Pancreas (tissue), 10 donors: ENCODE results near the gene SLC13A2. TPM values are rescaled to one million over a fixed set of nuclear protein-coding genes. Genes with fewer than 3 reads are reported as not detected.
A peak's percentile ranks its signal among the peaks of the same experiment; 100 is the strongest.

Experiments
- ATAC-seq, 4 donors: fragments of 200-7000 bp; cut with Tn5 transposase; one replicate each; pipeline versions ENCODE4 v1.8.0 to v1.9.1; 2020; ENCODE audit warnings: mild to moderate bottlenecking in 4 of 4, moderate library complexity in 4 of 4
- DNase-seq, 6 donors: peaks; one replicate each; pipeline ENCODE4 v3.0.0-alpha.2; 2020
- FAIRE-seq: peaks from 2 replicates; lab custom pipeline; 2012; peaks lifted over from hg19 to GRCh38; lab: Jason Lieb, UNC
- H3K27ac ChIP-seq, 4 donors: fragments of 200-600 bp; sonication (generic); 1 replicate in 3 of 4; 2 replicates in 1 of 4; pipeline versions ENCODE4 v1.5.0 to v1.8.0; 2020
- H3K27me3 ChIP-seq, 4 donors: fragments of 200-600 bp; one replicate each; pipeline ENCODE4 v1.8.0; 2021
- H3K36me3 ChIP-seq, 3 donors: fragments of 200-600 bp; sonication (generic) in 1 of 3; one replicate each; pipeline versions ENCODE4 v1.5.0 to v1.8.0; 2020 to 2021
- H3K4me1 ChIP-seq, 3 donors: fragments of 200-600 bp; one replicate each; pipeline ENCODE4 v1.8.0; 2021
- H3K4me3 ChIP-seq, 4 donors: fragments of 200-600 bp; sonication (generic) in 2 of 4; one replicate each; pipeline versions ENCODE4 v1.5.0 to v1.8.0; 2020 to 2021
- H3K9me3 ChIP-seq, 4 donors: fragments of 200-600 bp; one replicate each; pipeline ENCODE4 v1.8.0; 2021
- CTCF ChIP-seq, 4 donors: fragments of 200-600 bp; sonication (generic) in 3 of 4; IDR thresholded peaks; one replicate each; pipeline versions ENCODE4 v1.5.0 to v1.8.0; 2021; ENCODE audit warnings: antibody characterized with exemption in 4 of 4
- WGBS, 2 donors: extraction: QIAGEN DNeasy Blood & Tissue Kit; methylation state at CpG; one replicate each; pipeline ENCODE4 v1.1.7; 2013; 5-methylcytosine and 5-hydroxymethylcytosine counted together
- intact Hi-C, 3 donors: fragments of 100-400 bp; cut with DNase I; formaldehyde crosslinking; loops; one replicate each; pipeline versions ENCODE4 v1.11.1 to v1.14.2; 2022
- polyA plus RNA-seq, 2 donors: library from polyadenylated mRNA; stranded (reverse); fragments of 200-250 nt; gene quantifications; one replicate each; pipeline ENCODE4 v1.2.3, GENCODE V29; 2013
- total RNA-seq, 6 donors: library from RNA; stranded (reverse); fragmentation: NEBNext Ultra II Directional in 4 of 6; extraction: Animal tissue kit (Norgen Biotek cat#: 25700) in 4 of 6; gene quantifications; one replicate each; pipeline versions ENCODE4 v1.2.1 to v1.2.4, GENCODE V29; 2021 to 2023
- donor health status: healthy with polysubstance abuse.
- donor health status: DM: no; HTN: no; CAD: no; lungs with moderate emphysema.
- donor health status: DM: no; HTN: no; CAD: no.
- donor health status: control.
- donor health status: control.
- donor health status: Bipolar disorder and iron deficiency.
- donor health status: DM: yes; HTN: yes; CAD: no.
- donor health status: DM: no; HTN: no; CAD: no.
- donor health status: DM: no; HTN: no; CAD: no.
- donor health status: DM: yes; HTN: yes; CAD: no.

Gene SLC13A2
- total and polyA plus RNA-seq, 8 donors = 0.04 to 0.42 (median 0.08) TPM; not detected in 4

- no peaks in the 10 kb centered on the region for H3K9me3 ChIP-seq
- H3K4me1 ChIP-seq = peaks cover 0 to 19% (median 2%) of the 10 kb centered on the region in 3 donors
- H3K27me3 ChIP-seq = no peaks in the 10 kb centered on the region
- no peaks in the 10 kb centered on the region for H3K36me3 ChIP-seq
- FAIRE-seq = no peak
- intact Hi-C loops = no loop called here
- no peak for ATAC-seq
- TF ChIP-seq CTCF (IDR thresholded peaks at IDR 0.05) = no peak
- DNase-seq = no peak
- no peak overlapping the region for H3K27ac ChIP-seq
- H3K4me3 ChIP-seq = no peak overlapping the region
- WGBS, 2 donors = 88 to 91% methylated on average over 2 of the region's 2 CpGs
Observed at GRCh38 chr17:28527181-28527681, 53.8 kb downstream of the SLC13A2 start.

- no peak for TF ChIP-seq CTCF (IDR thresholded peaks at IDR 0.05)
- H3K27me3 ChIP-seq = no peaks in the 10 kb centered on the region
- no peak overlapping the region for H3K4me3 ChIP-seq
- peaks cover 0 to 19% (median 2%) of the 10 kb centered on the region in 3 donors for H3K4me1 ChIP-seq
- H3K9me3 ChIP-seq = no peaks in the 10 kb centered on the region
- no peak for FAIRE-seq
- 24 to 30% methylated on average over 2 of the region's 2 CpGs for WGBS, 2 donors
- peak; percentile 23 to 72 (median 56) for DNase-seq
- H3K27ac ChIP-seq = no peak overlapping the region
- ATAC-seq = peak; percentile 62 to 79 (median 71)
- no peaks in the 10 kb centered on the region for H3K36me3 ChIP-seq
- intact Hi-C loops = no loop called here
Observed at GRCh38 chr17:28527859-28528258, 54.4 kb downstream of the SLC13A2 start.

- WGBS, 2 donors = 76 to 88% methylated on average over 9 of the region's 9 CpGs
- DNase-seq = peak in 1 of 6 donors; percentile 23
- Histone ChIP-seq H3K4me3 (no peak overlapping the region), H3K36me3 (no peaks in the 10 kb centered on the region), H3K4me1 (peaks cover 0 to 19% (median 2%) of the 10 kb centered on the region in 3 donors), H3K9me3 (no peaks in the 10 kb centered on the region), H3K27ac (no peak overlapping the region), H3K27me3 (no peaks in the 10 kb centered on the region)
- ATAC-seq = no peak
- intact Hi-C loops = no loop called here
- no peak for FAIRE-seq
- TF ChIP-seq CTCF (IDR thresholded peaks at IDR 0.05) = no peak
Observed at GRCh38 chr17:28528327-28529012, 55.0 kb downstream of the SLC13A2 start.

- Histone ChIP-seq H3K27ac (no peak overlapping the region), H3K9me3 (no peaks in the 10 kb centered on the region), H3K27me3 (no peaks in the 10 kb centered on the region), H3K36me3 (no peaks in the 10 kb centered on the region), H3K4me1 (peaks cover 0 to 19% (median 2%) of the 10 kb centered on the region in 3 donors), H3K4me3 (no peak overlapping the region)
- 83 to 92% methylated on average over 3 of the region's 3 CpGs for WGBS, 2 donors
- no peak for TF ChIP-seq CTCF (IDR thresholded peaks at IDR 0.05)
- ATAC-seq (no peak), DNase-seq (peak in 1 of 6 donors; percentile 21), FAIRE-seq (no peak)
- intact Hi-C loops = no loop called here
Observed at GRCh38 chr17:28529013-28529400, 55.6 kb downstream of the SLC13A2 start.

GRCh38 chr17:28530250-28530649, 56.8 kb downstream of the SLC13A2 start:
- Histone ChIP-seq H3K27me3 (no peaks in the 10 kb centered on the region), H3K4me3 (no peak overlapping the region), H3K27ac (no peak overlapping the region), H3K4me1 (peaks cover 0 to 16% (median 0%) of the 10 kb centered on the region in 3 donors), H3K36me3 (no peaks in the 10 kb centered on the region), H3K9me3 (no peaks in the 10 kb centered on the region)
- TF ChIP-seq CTCF (IDR thresholded peaks at IDR 0.05) = no peak
- intact Hi-C loops = no loop called here
- FAIRE-seq = no peak
- no peak for DNase-seq
- ATAC-seq = no peak
- 76 to 92% methylated on average over 4 of the region's 4 CpGs for WGBS, 2 donors
